ENCODE results near the gene ADAR. TPM values are rescaled to one million over a fixed set of nuclear protein-coding genes. Genes with fewer than 3 reads are reported as not detected.

Gene ADAR
- total and polyA plus RNA-seq, 2 of the 4 experiments (the other 2 are of a cell fraction), result 70.9 to 131 TPM

- H4K5ac ChIP-seq (ENCODE audit: low read depth, low read length), result no peak overlapping the region
- H3K79me1 ChIP-seq (ENCODE audit: low read depth in 1 of 2, low read length in 2 of 2), result no peaks in the 10 kb centered on the region
- H3K56ac ChIP-seq (ENCODE audit: extremely low read depth, insufficient read depth, low read length), result no peak overlapping the region
- H3K4me3 ChIP-seq (ENCODE audit: insufficient read depth, low read depth, low read length), result no peak overlapping the region
- no peaks in the 10 kb centered on the region for H3K36me3 ChIP-seq (ENCODE audit: control insufficient read depth, insufficient read depth, low read length)
- H4K91ac ChIP-seq (ENCODE audit: insufficient read depth, low read depth, low read length), result no peak overlapping the region
- ChIA-PET POLR2A (ENCODE audit: unreplicated experiment) (interaction anchor here (0.5 kb wide), 1 partner anchor 56 kb away, joined by 3 read pairs; no protein-coding TSS in a partner anchor), CTCF (interaction anchor here (1.6 kb wide), 1 partner anchor 9 kb away, joined by 5 read pairs; no protein-coding TSS in a partner anchor)
- H3K9me3 ChIP-seq (ENCODE audit: control insufficient read depth, insufficient read depth, low read length), result no peaks in the 10 kb centered on the region
- peaks cover 4% of the 10 kb centered on the region; the same call in 1 of the 2 replicates for H4K20me1 ChIP-seq (ENCODE audit: insufficient read depth, low read length)
- DNase-seq (no peak), ATAC-seq (ENCODE audit: low read depth) (peak; percentile 28; the same call in 1 of the 2 replicates)
- H2AFZ ChIP-seq (replicated peaks; ENCODE audit: low read length, poor library complexity), result peak overlapping the region; percentile 16
- H3K14ac ChIP-seq (replicated peaks; ENCODE audit: low read depth, low read length), result no peak overlapping the region
- H2AK5ac ChIP-seq (ENCODE audit: low read depth, low read length), result no peak overlapping the region
- dilution Hi-C loops (cut with HindIII; ENCODE audit: low sequenced_read_pairs, unreplicated experiment) (no loop called here), in situ Hi-C loops (cut with MboI; ENCODE audit: low sequenced_read_pairs) (loop anchor here (5.0 kb wide), 1 partner anchor 314 kb away; no protein-coding TSS in a partner anchor), intact Hi-C loops (cut with micrococcal nuclease) (no loop called here)
- no peak overlapping the region for H2BK120ac ChIP-seq (ENCODE audit: low read depth, low read length)
- H2BK5ac ChIP-seq (ENCODE audit: low read depth, low read length, poor library complexity, severe bottlenecking), result no peak overlapping the region
- H3K9ac ChIP-seq (ENCODE audit: low read depth, low read length), result no peak overlapping the region
- H3K18ac ChIP-seq (ENCODE audit: low read depth, low read length), result no peak overlapping the region
- no peak overlapping the region; the same call in 1 of the 2 replicates for H3K23ac ChIP-seq (ENCODE audit: low read depth, low read length)
- H3K4me1 ChIP-seq (ENCODE audit: control insufficient read depth, insufficient read depth, low read length), result no peaks in the 10 kb centered on the region
- no peak overlapping the region for H2BK20ac ChIP-seq (ENCODE audit: low read depth, low read length)
- H3K9me1 ChIP-seq (ENCODE audit: insufficient read depth, low read length), result no peaks in the 10 kb centered on the region
- H4K8ac ChIP-seq (ENCODE audit: low read depth in 2 of 2, low read length in 2 of 2), result no peak overlapping the region
- H3K27me3 ChIP-seq (ENCODE audit: control insufficient read depth, insufficient read depth, low read length), result peaks cover 48% of the 10 kb centered on the region
- H2BK15ac ChIP-seq (ENCODE audit: low read depth, low read length), result no peak overlapping the region
- H2AK9ac ChIP-seq (replicated peaks; ENCODE audit: low read depth, low read length, poor library complexity), result peak overlapping the region; percentile 60
- H3K4ac ChIP-seq (ENCODE audit: low read depth, low read length), result no peak overlapping the region
- WGBS, 2 experiments (ENCODE audit: extremely low coverage in 2 of 2, insufficient read length in 1 of 2), result 20% methylated on average over 1 of the region's 17 CpGs; no CpG with 5 or more reads in 1 of the 2 experiments
- H3K27ac ChIP-seq (ENCODE audit: insufficient read depth, low read length), result no peak overlapping the region
- H3K4me2 ChIP-seq (ENCODE audit: low read depth, low read length), result peak overlapping the region; percentile 34; the same call in 1 of the 2 replicates
- TF ChIP-seq RFX5 (IDR thresholded peaks at IDR 0.05; ENCODE audit: low read depth, low read length), result no peak
- no peak for TF ChIP-seq RCOR1 (IDR thresholded peaks at IDR 0.05; ENCODE audit: insufficient replicate concordance, low read length)
- no peak for TF ChIP-seq MAZ (IDR thresholded peaks at IDR 0.05; ENCODE audit: borderline replicate concordance, low read depth, low read length)
- no peak for TF ChIP-seq CTCF (conservative IDR thresholded peaks at IDR 0.05; ENCODE audit: low read depth, low read length)
- no peak for TF ChIP-seq ELK1 (IDR thresholded peaks at IDR 0.05; ENCODE audit: borderline replicate concordance, low read depth, low read length)
- no peak for TF ChIP-seq USF2 (IDR thresholded peaks at IDR 0.05; ENCODE audit: low read depth, low read length)
- no TSS peak for BruUV-seq (replicated peaks)
These were observed 39.7 kb downstream of the ADAR start for GRCh38 chr1:154568157-154568815.
